GM12874 (cell line): ENCODE results near the gene NKD1.

Source experiments
- CTCF ChIP-seq: IDR thresholded peaks from 2 replicates; pipeline ENCODE4 v1.5.1; 2011; ENCODE audit warnings: low read depth, mild to moderate bottlenecking, control low read depth, low read length, moderate library complexity; ENCODE audit not compliant: insufficient read depth

NKD1 gene

DNA sequence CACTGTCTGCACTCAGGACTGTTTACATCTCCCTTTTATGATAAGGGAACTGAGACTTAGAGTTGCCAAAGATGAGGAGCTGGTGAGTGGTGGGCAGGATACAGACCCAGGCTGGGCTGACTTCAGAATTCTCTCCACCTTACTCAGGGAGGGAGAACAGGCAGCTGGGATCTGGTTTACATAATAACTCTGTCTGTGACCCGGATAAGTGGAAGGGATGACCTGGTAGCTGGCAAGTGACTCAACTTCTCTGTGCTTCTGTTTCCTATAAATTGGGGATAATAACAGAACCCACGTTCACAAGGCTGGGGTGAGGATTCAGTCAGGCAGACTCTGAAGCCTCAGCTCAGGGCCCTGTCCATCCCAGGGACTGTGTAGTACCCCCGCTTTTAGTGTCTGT is 130.3 kb downstream of the NKD1 start:
- no peak for TF ChIP-seq CTCF

GRCh38 chr16:50679266-50679665 is 131.1 kb downstream of the NKD1 start:
- TF ChIP-seq CTCF: no peak

DNA sequence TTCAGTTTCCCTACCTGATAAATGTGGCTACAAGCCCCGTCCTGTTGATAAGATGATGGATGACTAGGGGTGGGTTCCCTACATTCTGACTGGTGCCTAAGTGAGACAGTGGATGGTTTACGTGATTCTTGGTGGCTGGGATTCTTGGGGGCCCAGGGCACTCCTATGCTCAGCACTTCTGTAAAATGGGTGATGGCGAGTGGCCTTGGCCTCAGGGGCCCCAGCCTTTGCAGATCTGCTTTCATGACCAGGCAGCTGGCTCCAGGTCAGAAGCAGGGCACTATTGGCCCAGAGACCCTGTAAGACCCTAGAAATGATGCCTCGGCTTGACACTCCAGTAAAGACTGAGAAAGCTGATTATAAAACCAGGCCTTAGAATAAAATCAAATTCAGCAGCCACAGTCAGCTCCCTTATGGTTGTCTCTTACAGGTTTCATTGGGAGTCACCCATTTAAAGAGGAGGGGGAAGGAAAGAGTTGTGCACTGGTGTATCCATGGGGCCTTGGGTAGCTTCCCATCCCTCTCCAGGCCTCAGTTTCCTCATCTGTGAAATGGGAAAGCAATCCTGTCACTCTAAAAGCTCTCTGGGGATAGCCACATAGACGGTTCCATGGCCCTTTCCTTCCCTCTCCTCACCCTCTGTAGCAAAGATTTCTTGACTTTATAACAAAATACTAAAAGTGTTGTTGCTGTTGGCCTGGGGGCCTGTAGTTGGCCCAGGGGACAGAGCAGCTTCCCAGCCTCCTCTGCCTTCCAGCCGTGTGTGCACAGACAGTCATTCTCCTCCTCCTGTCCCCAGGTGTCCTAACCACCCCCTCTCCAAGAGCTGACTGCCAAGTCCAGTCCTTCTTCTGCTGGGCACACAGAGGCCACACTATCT is 131.7 kb downstream of the NKD1 start:
- TF ChIP-seq CTCF: no peak

DNA sequence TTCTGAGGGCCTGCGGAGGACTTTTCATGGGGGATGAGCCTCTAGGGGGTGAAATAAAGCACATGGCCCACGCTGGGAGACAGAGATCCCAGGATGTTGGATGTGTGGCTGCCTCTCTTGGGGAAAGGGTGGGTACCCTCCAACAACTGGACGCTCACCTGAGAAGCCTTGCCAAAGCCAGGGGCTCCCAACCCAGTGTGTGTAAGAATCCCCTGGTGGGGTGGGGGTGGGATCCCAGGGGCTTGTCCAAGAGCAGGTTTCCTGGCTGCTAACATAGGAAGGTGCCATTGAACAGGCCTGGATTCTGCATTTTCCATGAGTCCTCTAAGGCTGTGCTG is 132.3 kb downstream of the NKD1 start:
- no peak for TF ChIP-seq CTCF

- TF ChIP-seq CTCF: no peak
Observed at GRCh38 chr16:50681021-50681885, 133.1 kb downstream of the NKD1 start, which contains the start of gene SNX20. Gene SNX20 (minus strand): TSS chr16:50681312. CDS start chr16:50677526, 3,786 bp downstream.

DNA sequence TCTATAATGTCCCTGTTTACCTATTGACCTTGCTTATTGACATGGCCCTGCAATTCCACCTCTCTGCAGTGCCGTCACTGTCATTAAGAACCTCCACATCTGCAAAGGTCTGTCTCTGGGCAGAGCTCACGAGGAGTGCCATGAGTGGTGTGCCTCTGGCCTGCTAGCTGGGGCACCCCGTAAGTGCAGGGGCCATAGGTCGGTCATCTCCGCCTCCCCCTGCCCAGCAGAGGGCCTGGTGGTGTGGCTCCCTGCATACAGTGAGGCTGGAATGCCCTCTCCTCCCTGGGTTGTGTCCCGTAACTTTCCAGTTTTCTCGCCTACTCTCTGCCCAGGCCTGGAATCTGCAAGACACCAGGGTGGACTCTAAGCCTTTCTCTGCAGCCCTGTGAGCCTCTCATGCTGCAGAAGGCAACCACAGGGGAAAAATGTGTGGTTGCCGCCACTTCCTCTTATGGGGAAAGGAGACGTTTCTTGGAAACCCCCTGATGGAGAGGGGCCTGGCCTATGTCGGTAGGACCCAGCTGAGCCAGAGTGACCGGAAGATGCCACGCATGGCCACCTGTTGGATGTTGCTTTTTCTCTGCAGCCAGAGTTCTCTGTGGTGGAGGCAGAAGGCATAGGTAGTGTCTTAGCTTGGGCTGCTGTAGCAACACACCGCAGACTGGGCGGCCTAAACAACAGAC is 135.6 kb downstream of the NKD1 start:
- no peak for TF ChIP-seq CTCF
